Mucosa of gallbladder (tissue), 1 donor: ENCODE measurements around the gene ZBTB3. TPM values are rescaled to one million over a fixed set of nuclear protein-coding genes. Genes with fewer than 3 reads are reported as not detected.
"Not testable (repeated sequence)": the region's sequence is repeated elsewhere in the genome, so short reads cannot be mapped to it uniquely, and the experiment has no call there.

ENCODE experiments used
- DNase-seq: peaks from one replicate; pipeline ENCODE4 v3.0.0-alpha.2; 2020; ENCODE audit warnings: low spot score
- total RNA-seq: library from RNA; stranded (reverse); gene quantifications from one replicate; pipeline ENCODE4 v1.2.1, GENCODE V29; 2021
- donor health status: DM: no; HTN: no; CAD: no.

The ZBTB3 gene
- total RNA-seq, 1 donor from 2014 or later = 21.4 TPM

- no peak for DNase-seq
These were observed 4.2 kb upstream of the ZBTB3 start for GRCh38 chr11:62757846-62758788.

GRCh38 chr11:62755086-62755615, 1.2 kb upstream of the ZBTB3 start:
- DNase-seq = no peak

GRCh38 chr11:62752994-62753735, 795 bp downstream of the ZBTB3 start:
- DNase-seq = no peak

- no peak for DNase-seq
These were observed 1.7 kb downstream of the ZBTB3 start for GRCh38 chr11:62752177-62752785.

GRCh38 chr11:62749931-62750330, 4.0 kb downstream of the ZBTB3 start:
- not testable (repeated sequence) for DNase-seq

GRCh38 chr11:62747475-62748160, 6.3 kb downstream of the ZBTB3 start:
- DNase-seq = no peak

- DNase-seq = no peak
These were observed 16.8 kb downstream of the ZBTB3 start for GRCh38 chr11:62737196-62737595.

- no peak for DNase-seq
These were observed 21.1 kb downstream of the ZBTB3 start for GRCh38 chr11:62732830-62733229.

GRCh38 chr11:62730076-62730475, 23.9 kb downstream of the ZBTB3 start:
- DNase-seq = not testable (repeated sequence)

GRCh38 chr11:62728171-62728988, 25.6 kb downstream of the ZBTB3 start, which contains the start of gene TTC9C:
TTC9C (plus strand) TSS chr11:62728486; CDS start chr11:62728849, 363 bp downstream.
- DNase-seq = peak; percentile 88

- peak; percentile 94 for DNase-seq
These were observed 26.1 kb downstream of the ZBTB3 start for GRCh38 chr11:62727872-62728170.

- DNase-seq = peak; percentile 99
These were observed 26.6 kb downstream of the ZBTB3 start, which contains the start of gene HNRNPUL2 for GRCh38 chr11:62727165-62727871. HNRNPUL2 (minus strand) TSS chr11:62727457; CDS start chr11:62727156, 301 bp downstream.

GRCh38 chr11:62726915-62727164, 27.1 kb downstream of the ZBTB3 start:
- DNase-seq = no peak

- DNase-seq = no peak
These were observed 27.6 kb downstream of the ZBTB3 start for GRCh38 chr11:62726156-62726914.

- no peak for DNase-seq
These were observed 28.3 kb downstream of the ZBTB3 start for GRCh38 chr11:62725646-62726045.

- no peak for DNase-seq
These were observed 29.8 kb downstream of the ZBTB3 start for GRCh38 chr11:62724171-62724570.

GRCh38 chr11:62721994-62722393, 32.0 kb downstream of the ZBTB3 start:
- DNase-seq = no peak

- no peak for DNase-seq
These were observed 34.5 kb downstream of the ZBTB3 start for GRCh38 chr11:62719302-62719978.

- no peak for DNase-seq
These were observed 37.1 kb downstream of the ZBTB3 start for GRCh38 chr11:62716816-62717215.
